Left lung (tissue), 10 donors: ENCODE measurements around the gene DVL1. TPM values are rescaled to one million over a fixed set of nuclear protein-coding genes. Genes with fewer than 3 reads are reported as not detected.

Experiments used
- ATAC-seq: fragments of 200-7000 bp; cut with Tn5 transposase; one replicate; pipeline ENCODE4 v1.9.1; 2020; ENCODE audit warnings: moderate library complexity
- DNase-seq, 4 donors: peaks; one replicate each; pipeline ENCODE4 v3.0.0-alpha.2; 2013 to 2020
- H3K27ac ChIP-seq, 2 donors: fragments of 200-600 bp; sonication (generic) in 1 of 2; one replicate each; pipeline versions ENCODE4 v1.5.0 to v1.8.0; 2020 to 2021
- H3K27me3 ChIP-seq, 2 donors: fragments of 200-600 bp; sonication (generic) in 1 of 2; one replicate each; pipeline versions ENCODE4 v1.5.0 to v1.8.0; 2020 to 2021
- H3K36me3 ChIP-seq, 2 donors: fragments of 200-600 bp; sonication (generic) in 1 of 2; one replicate each; pipeline versions ENCODE4 v1.5.0 to v1.8.0; 2020 to 2021
- H3K4me1 ChIP-seq, 2 donors: fragments of 200-600 bp; one replicate each; pipeline ENCODE4 v1.8.0; 2021
- H3K4me3 ChIP-seq, 2 donors: fragments of 200-600 bp; sonication (generic) in 1 of 2; one replicate each; pipeline versions ENCODE4 v1.5.0 to v1.8.0; 2020 to 2021; ENCODE audit warnings: mild to moderate bottlenecking in 1 of 2
- H3K9me3 ChIP-seq, 2 donors: fragments of 200-600 bp; sonication (generic) in 1 of 2; one replicate each; pipeline versions ENCODE4 v1.5.0 to v1.8.0; 2020 to 2021
- CTCF ChIP-seq, 2 donors: fragments of 200-600 bp; sonication (generic) in 1 of 2; IDR thresholded peaks; one replicate each; pipeline versions ENCODE4 v1.5.0 to v1.8.0; 2021; ENCODE audit warnings: antibody characterized with exemption in 2 of 2
- intact Hi-C, 2 donors: fragments of 100-400 bp; cut with DNase I; formaldehyde crosslinking; loops; one replicate each; pipeline versions ENCODE4 v1.11.2 to v1.14.2; 2022
- polyA plus RNA-seq, 6 donors: library from polyadenylated mRNA; unstranded; fragments of 120-200 nt; gene quantifications; one replicate each; pipeline ENCODE4 v1.2.1, GENCODE V29; 2013; ENCODE audit not compliant: insufficient read length in 6 of 6
- total RNA-seq, 2 donors: library from RNA; stranded (reverse); fragmentation: NEBNext Ultra II Directional; extraction: Animal tissue kit (Norgen Biotek cat#: 25700); gene quantifications; one replicate each; pipeline ENCODE4 v1.2.1, GENCODE V29; 2021
- donor health status: DM: no; HTN: yes; CAD: no.
- donor health status: DM: no; HTN: no; CAD: no.

Gene DVL1
- total and polyA plus RNA-seq, 8 donors, result 20.6 to 81.2 (median 30.4) TPM

- no peak for TF ChIP-seq CTCF (IDR thresholded peaks at IDR 0.05)
- no peaks in the 10 kb centered on the region for H3K27me3 ChIP-seq
- no peak for ATAC-seq
- H3K36me3 ChIP-seq, result peaks cover 0 to 54% of the 10 kb centered on the region in 2 donors
- no peak overlapping the region for H3K4me3 ChIP-seq
- H3K27ac ChIP-seq, result no peak overlapping the region
- intact Hi-C loops, result loop anchor here in 1 of 2 donors (10.0 kb wide), 1 partner anchor 173 kb away; no protein-coding TSS in a partner anchor
- no peak for DNase-seq
- H3K4me1 ChIP-seq, result no peaks in the 10 kb centered on the region
- H3K9me3 ChIP-seq, result no peaks in the 10 kb centered on the region
Measured at GRCh38 chr1:1297802-1298424, 51.3 kb downstream of the DVL1 start.

GRCh38 chr1:1296070-1297061 is 52.9 kb downstream of the DVL1 start:
- Histone ChIP-seq H3K27me3 (no peaks in the 10 kb centered on the region), H3K27ac (no peak overlapping the region), H3K4me1 (no peaks in the 10 kb centered on the region), H3K9me3 (no peaks in the 10 kb centered on the region), H3K36me3 (peaks cover 0 to 57% of the 10 kb centered on the region in 2 donors), H3K4me3 (no peak overlapping the region)
- TF ChIP-seq CTCF (IDR thresholded peaks at IDR 0.05), result no peak
- ATAC-seq (no peak), DNase-seq (no peak)
- intact Hi-C loops, result loop anchor here in 1 of 2 donors (10.0 kb wide), 1 partner anchor 172 kb away; no protein-coding TSS in a partner anchor

GRCh38 chr1:1295154-1295923 is 53.9 kb downstream of the DVL1 start:
- H3K27ac ChIP-seq, result no peak overlapping the region
- H3K27me3 ChIP-seq, result no peaks in the 10 kb centered on the region
- DNase-seq, result no peak
- no peak overlapping the region for H3K4me3 ChIP-seq
- H3K36me3 ChIP-seq, result peaks cover 0 to 57% of the 10 kb centered on the region in 2 donors
- no peaks in the 10 kb centered on the region for H3K4me1 ChIP-seq
- intact Hi-C loops, result loop anchor here in 1 of 2 donors (10.0 kb wide), 1 partner anchor 171 kb away; no protein-coding TSS in a partner anchor
- ATAC-seq, result no peak
- no peaks in the 10 kb centered on the region for H3K9me3 ChIP-seq
- TF ChIP-seq CTCF (IDR thresholded peaks at IDR 0.05), result no peak

GRCh38 chr1:1294250-1294890 is 54.8 kb downstream of the DVL1 start:
- H3K4me1 ChIP-seq, result no peaks in the 10 kb centered on the region
- DNase-seq, result no peak
- intact Hi-C loops, result loop anchor here in 1 of 2 donors (10.0 kb wide), 1 partner anchor 170 kb away; no protein-coding TSS in a partner anchor
- no peak overlapping the region for H3K4me3 ChIP-seq
- no peaks in the 10 kb centered on the region for H3K27me3 ChIP-seq
- no peak for TF ChIP-seq CTCF (IDR thresholded peaks at IDR 0.05)
- ATAC-seq, result no peak
- H3K9me3 ChIP-seq, result no peaks in the 10 kb centered on the region
- no peak overlapping the region for H3K27ac ChIP-seq
- peaks cover 0 to 57% of the 10 kb centered on the region in 2 donors for H3K36me3 ChIP-seq
